A673 (cell line): Measurements from ENCODE around the gene ERBIN.

Experiments used
- CTCF ChIP-seq: fragments of 300-800, 200-600 bp; sonication (generic); conservative IDR thresholded peaks from 2 replicates; pipeline ENCODE4 v1.5.1; 2017; ENCODE audit warnings: low read depth, mild to moderate bottlenecking, antibody characterized with exemption, low read length, moderate library complexity, mixed read lengths
- EZH2 ChIP-seq: fragments of 200-600 bp; sonication (generic); IDR thresholded peaks from 2 replicates; pipeline ENCODE4 v1.6.1; 2017; ENCODE audit warnings: borderline replicate concordance, low read depth, mild to moderate bottlenecking, mixed read lengths, antibody characterized with exemption, low read length; ENCODE audit not compliant: poor library complexity, severe bottlenecking

GRCh38 chr5:66074901-66075300 lies 148.5 kb downstream of the ERBIN start:
- TF ChIP-seq CTCF = no peak
- TF ChIP-seq EZH2 = no peak
